ENCODE data around the gene CC2D2B. TPM values are rescaled to one million over a fixed set of nuclear protein-coding genes. Genes with fewer than 3 reads are reported as not detected.

Gene CC2D2B
- total RNA-seq, 1 experiment from 2014 or later: 0.21 TPM

- no peak overlapping the region for H3K4me3 ChIP-seq (ENCODE audit: low read depth in 2 of 2, low read length in 2 of 2)
- no peaks in the 10 kb centered on the region for H3K36me3 ChIP-seq (ENCODE audit: control insufficient read depth, insufficient read depth, low read length)
- H3K4me1 ChIP-seq (ENCODE audit: control insufficient read depth, insufficient read depth, low read length): no peaks in the 10 kb centered on the region
- no peak overlapping the region for H3K27ac ChIP-seq (ENCODE audit: low read length)
- POLR2A ChIA-PET: no interaction called here
- no TSS peak for BruUV-seq (replicated peaks)
- intact Hi-C loops (cut with micrococcal nuclease; ENCODE audit: unreplicated experiment) (no loop called here), in situ Hi-C loops (cut with HindIII; ENCODE audit: low pct_unique_long_range_greater_than_20kb, low sequenced_read_pairs) (no loop called here)
- H3K27me3 ChIP-seq (ENCODE audit: control insufficient read depth, insufficient read depth, low read length): peaks cover 5% of the 10 kb centered on the region; the same call in 1 of the 2 replicates
- no peaks in the 10 kb centered on the region for H3K9me3 ChIP-seq (ENCODE audit: control insufficient read depth, insufficient read depth, low read depth, low read length)
- DNase-seq (ENCODE audit: low read depth, low spot score) (no peak), ATAC-seq (no peak)
- no peak for TF ChIP-seq POLR2AphosphoS5 (IDR thresholded peaks at IDR 0.05; ENCODE audit: low read depth, low read length)
- no peak for TF ChIP-seq SIN3A (IDR thresholded peaks at IDR 0.05; ENCODE audit: borderline replicate concordance, insufficient read depth, low read depth, low read length)
- no peak for TF ChIP-seq CTCF (IDR thresholded peaks at IDR 0.05)
- TF ChIP-seq TCF7L2 (IDR thresholded peaks at IDR 0.05; ENCODE audit: low read depth, low read length): no peak
- TF ChIP-seq REST (IDR thresholded peaks at IDR 0.05; ENCODE audit: insufficient read depth in 1 of 2, low read depth in 2 of 2, low read length in 1 of 2): no peak
- CTCF ChIA-PET: no interaction called here
Measured at GRCh38 chr10:95976362-95977229, 68.8 kb downstream of the CC2D2B start.

- CTCF ChIA-PET: no interaction called here
Measured at GRCh38 chr10:95982200-95982599, 74.4 kb downstream of the CC2D2B start.

More at GRCh38 chr10:95982200-95982599, 74.4 kb downstream of the CC2D2B start:
- DNase-seq (ENCODE audit: low read depth, low spot score) (no peak), ATAC-seq (no peak)
- intact Hi-C loops (cut with micrococcal nuclease; ENCODE audit: unreplicated experiment): no loop called here
- POLR2A ChIA-PET: no interaction called here
- BruUV-seq (replicated peaks): no TSS peak
- in situ Hi-C loops (cut with HindIII; ENCODE audit: low pct_unique_long_range_greater_than_20kb, low sequenced_read_pairs): no loop called here
- no peak overlapping the region for H3K27ac ChIP-seq (ENCODE audit: low read length)
- H3K4me1 ChIP-seq (ENCODE audit: control insufficient read depth, insufficient read depth, low read length): no peaks in the 10 kb centered on the region
- no peaks in the 10 kb centered on the region for H3K9me3 ChIP-seq (ENCODE audit: control insufficient read depth, insufficient read depth, low read depth, low read length)
- H3K27me3 ChIP-seq (ENCODE audit: control insufficient read depth, insufficient read depth, low read length): peaks cover 5% of the 10 kb centered on the region; the same call in 1 of the 2 replicates
- TF ChIP-seq REST (IDR thresholded peaks at IDR 0.05; ENCODE audit: insufficient read depth in 1 of 2, low read depth in 2 of 2, low read length in 1 of 2): no peak
- TF ChIP-seq SIN3A (IDR thresholded peaks at IDR 0.05; ENCODE audit: borderline replicate concordance, insufficient read depth, low read depth, low read length): no peak
- TF ChIP-seq TCF7L2 (IDR thresholded peaks at IDR 0.05; ENCODE audit: low read depth, low read length): no peak
- no peak for TF ChIP-seq CTCF (IDR thresholded peaks at IDR 0.05)
- TF ChIP-seq POLR2AphosphoS5 (IDR thresholded peaks at IDR 0.05; ENCODE audit: low read depth, low read length): no peak
- H3K4me3 ChIP-seq (ENCODE audit: low read depth in 2 of 2, low read length in 2 of 2): no peak overlapping the region
- H3K36me3 ChIP-seq (ENCODE audit: control insufficient read depth, insufficient read depth, low read length): no peaks in the 10 kb centered on the region

All from Panc1 (cell line).